ENCODE data around the gene CARNS1. TPM values are rescaled to one million over a fixed set of nuclear protein-coding genes. Genes with fewer than 3 reads are reported as not detected.

Gene CARNS1, protein sequence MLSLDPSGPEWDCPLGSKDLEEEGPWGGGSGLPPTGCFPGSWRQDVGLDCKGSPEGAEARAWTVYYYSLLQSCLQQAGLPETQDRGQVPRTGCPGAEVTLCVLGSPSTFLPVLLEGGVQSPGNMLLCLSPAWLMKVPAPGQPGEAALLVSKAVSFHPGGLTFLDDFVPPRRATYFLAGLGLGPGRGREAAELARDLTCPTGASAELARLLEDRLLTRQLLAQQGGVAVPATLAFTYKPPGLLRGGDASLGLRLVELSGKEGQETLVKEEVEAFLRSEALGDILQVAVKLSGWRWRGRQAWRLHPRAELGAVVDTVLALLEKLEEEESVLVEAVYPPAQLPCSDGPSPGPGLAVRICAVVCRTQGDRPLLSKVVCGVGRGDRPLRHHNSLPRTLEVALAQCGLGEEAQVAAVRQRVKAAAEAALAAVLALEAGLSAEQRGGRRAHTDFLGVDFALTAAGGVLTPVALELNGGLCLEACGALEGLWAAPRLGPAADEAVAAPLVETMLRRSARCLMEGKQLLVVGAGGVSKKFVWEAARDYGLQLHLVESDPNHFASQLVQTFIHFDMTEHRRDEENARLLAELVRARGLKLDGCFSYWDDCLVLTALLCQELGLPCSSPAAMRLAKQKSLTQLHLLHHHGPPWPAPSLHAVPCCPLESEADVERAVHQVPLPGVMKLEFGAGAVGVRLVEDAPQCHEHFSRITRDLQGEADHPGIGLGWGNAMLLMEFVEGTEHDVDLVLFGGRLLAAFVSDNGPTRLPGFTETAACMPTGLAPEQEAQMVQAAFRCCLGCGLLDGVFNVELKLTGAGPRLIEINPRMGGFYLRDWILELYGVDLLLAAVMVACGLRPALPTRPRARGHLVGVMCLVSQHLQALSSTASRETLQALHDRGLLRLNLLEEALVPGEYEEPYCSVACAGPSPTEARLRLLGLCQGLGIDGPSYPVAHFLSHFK
- 1 to 10 TPM in 1 of 2 experiments, under 1 TPM in 1; 0.76 to 1.1 TPM for total RNA-seq

DNA sequence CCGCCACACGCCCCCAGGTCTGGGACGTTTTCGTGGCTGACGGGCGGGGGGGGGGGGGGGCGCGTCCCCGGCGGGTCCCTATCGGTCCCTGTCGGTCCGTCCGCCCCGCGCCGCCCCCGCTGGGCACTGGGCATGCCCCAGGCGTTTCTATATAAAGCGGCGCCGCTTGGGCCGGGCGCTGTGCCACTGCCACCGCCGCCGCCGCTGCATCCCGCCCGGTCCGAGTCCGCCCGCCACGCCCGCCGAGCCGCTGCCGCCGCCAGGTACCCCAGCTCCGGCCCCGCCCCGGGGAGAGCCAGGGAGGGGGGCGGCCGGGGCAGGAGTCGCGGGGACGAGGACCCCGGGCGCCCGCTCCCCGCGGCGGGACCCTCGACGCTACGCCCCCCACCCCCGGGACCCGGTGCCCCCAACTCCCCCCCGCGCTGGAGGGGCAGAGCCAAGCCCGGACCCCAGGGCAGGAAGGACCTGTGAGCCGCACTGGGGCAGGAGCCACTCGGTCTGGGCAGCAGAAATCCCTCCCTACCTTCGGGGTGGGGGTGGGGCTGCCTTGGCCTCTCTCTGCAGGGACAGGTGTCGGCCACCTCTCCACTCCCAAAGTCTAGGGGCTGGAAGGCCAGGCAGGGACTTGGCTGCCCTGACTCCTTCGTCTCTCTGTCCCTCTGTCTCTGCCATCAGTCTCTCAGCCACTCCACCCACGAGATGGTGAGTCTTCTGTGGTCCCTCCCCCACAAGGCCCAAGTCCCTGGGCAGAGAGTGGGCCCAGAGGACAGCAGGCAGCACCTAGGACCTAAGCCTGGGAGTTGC lies at the start of gene CARNS1:
TSS of gene CARNS1 (plus strand) at position 178 of the 804 bp plus-strand sequence. CDS start at position 700, 522 bp downstream.
- Mint-ChIP-seq H3K4me3 (peak within 1 kb of the TSS; percentile 11), H3K4me1 (peaks cover 60% of the 10 kb centered on the region), H3K36me3 (ENCODE audit: low read depth) (peaks cover 6% of the 10 kb centered on the region), H3K27me3 (peaks cover 17% of the 10 kb centered on the region), H3K9me3 (no peaks in the 10 kb centered on the region), H3K27ac (no peak within 1 kb of the TSS)
- POLR2A ChIA-PET, result interaction anchor here (1.4 to 11.7 kb wide), 6 partner anchors 8 to 69 kb away, joined by 5 to 155 read pairs (median 44); partner anchors contain the start of genes PPP1CA, PTPRCAP, RPS6KB2 and TBC1D10C
- DNase-seq, result no peak
- CTCF ChIA-PET, result no interaction called here

DNA sequence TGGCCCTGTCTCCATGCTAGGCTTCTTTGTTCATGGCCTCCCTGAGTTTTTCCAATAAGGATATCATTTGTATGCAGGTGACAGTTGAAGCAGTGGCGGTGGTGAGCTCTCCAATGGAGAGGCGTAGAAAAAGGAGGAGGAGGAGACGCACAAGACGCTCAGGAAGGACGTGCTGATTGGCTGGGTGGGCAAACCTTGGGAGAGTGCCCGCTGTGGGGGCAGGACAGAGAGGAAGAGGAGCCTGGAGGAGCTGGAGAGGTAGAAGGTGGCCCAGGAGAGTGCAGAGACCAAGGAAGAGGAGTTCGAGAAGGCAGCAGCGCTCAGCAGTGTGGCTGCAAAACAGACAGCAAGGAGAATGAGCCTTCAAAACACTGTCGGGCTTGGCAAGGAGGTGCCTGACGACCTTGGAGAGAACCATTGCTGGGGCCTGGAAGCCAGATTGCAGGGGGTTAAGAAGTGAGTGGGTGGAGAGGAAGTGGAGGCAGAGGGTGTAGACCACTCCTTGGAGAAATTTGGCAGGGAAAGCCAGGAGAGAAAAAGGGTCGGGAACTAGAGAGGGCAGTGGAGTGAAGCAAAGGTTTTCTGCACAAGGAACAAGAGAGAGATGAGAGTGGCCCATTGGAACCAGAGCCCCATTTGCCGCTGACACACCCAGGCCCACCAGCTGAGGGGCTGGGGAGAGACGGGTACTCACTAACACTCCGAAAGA lies 49.6 kb upstream of the CARNS1 start:
- Mint-ChIP-seq H3K9me3 (no peaks in the 10 kb centered on the region), H3K36me3 (ENCODE audit: low read depth) (no peaks in the 10 kb centered on the region), H3K27me3 (peaks cover 66% of the 10 kb centered on the region), H3K4me3 (no peak overlapping the region), H3K4me1 (peaks cover 46% of the 10 kb centered on the region), H3K27ac (no peak overlapping the region)
- POLR2A ChIA-PET, result interaction anchor here (2.0 to 5.6 kb wide), 2 partner anchors 12 to 35 kb away, joined by 6 to 40 read pairs; partner anchors contain the start of gene POLD4
- no peak for DNase-seq
- CTCF ChIA-PET, result interaction anchor here (18.6 to 35.2 kb wide), 2 partner anchors 8 to 10 kb away, joined by 847 read pairs; partner anchors contain the start of genes CLCF1, POLD4 and RAD9A

DNA sequence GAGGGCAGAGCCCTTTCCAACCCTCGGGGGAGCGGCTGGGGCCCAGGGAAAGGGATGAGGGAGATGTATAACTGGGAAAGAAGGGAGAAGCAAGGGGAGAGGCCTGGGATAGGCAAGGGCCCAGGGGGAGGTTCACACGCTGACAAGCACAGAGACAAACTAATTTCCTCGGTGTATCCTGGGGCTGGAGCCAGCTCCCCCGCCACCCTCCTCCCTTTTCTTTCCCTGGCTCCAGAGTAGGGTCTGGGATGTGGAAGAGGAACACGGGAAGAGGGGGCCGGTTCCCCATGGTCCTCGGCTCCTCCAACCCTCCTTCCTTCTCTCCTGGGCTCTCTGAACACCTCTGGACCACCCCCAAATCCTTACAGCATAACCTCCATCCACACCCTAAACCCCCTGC lies 48.9 kb upstream of the CARNS1 start:
- no peaks in the 10 kb centered on the region for H3K9me3 Mint-ChIP-seq
- POLR2A ChIA-PET, result interaction anchor here (5.6 kb wide), 1 partner anchor 13 kb away, joined by 40 read pairs; the partner anchor contains the start of gene POLD4
- peaks cover 52% of the 10 kb centered on the region for H3K4me1 Mint-ChIP-seq
- CTCF ChIA-PET, result interaction anchor here (18.6 to 35.2 kb wide), 2 partner anchors 9 to 10 kb away, joined by 847 read pairs; partner anchors contain the start of genes CLCF1, POLD4 and RAD9A
- no peak overlapping the region for H3K4me3 Mint-ChIP-seq
- no peak for DNase-seq
- no peaks in the 10 kb centered on the region for H3K36me3 Mint-ChIP-seq (ENCODE audit: low read depth)
- H3K27ac Mint-ChIP-seq, result no peak overlapping the region
- H3K27me3 Mint-ChIP-seq, result peaks cover 68% of the 10 kb centered on the region

DNA sequence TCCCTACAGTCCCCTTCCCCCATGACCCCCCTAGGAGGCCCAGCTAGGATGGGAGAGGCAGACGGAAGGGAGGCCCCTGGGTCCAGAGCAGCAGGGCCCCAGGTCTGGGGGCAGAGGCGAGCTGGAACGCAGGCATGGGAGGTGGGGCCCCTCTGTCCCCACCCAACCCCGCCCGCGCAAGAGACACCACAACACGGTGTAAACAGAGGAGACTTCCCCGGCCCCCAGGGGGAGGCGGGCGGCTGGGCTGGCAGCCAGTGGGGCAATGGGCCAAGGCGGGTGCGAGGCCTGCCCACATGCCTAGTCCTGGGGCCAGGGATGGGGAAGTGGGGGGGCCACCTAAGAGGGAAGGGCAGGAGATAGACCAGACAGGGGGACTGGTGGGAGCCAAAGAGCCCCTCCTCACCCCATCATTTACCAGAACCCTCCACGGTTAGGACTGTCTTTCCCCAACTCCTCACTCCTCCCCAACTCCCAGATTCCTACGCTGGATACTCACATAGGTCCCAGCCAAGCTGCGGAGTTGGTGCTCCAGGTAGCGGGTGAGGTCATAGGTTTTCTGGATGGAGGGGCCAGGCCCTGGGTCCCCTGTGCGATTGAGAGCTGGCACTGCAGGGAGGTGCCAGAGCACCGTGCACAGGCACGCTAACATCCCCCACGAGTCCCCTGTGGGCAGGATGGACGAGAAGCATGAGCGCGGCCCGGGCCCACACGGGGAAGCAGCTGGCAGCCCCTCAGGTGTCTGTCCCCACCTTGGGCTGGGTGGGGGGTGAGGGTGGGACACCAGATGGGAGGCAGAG lies 48.3 kb upstream of the CARNS1 start:
- H3K4me1 Mint-ChIP-seq, result peaks cover 56% of the 10 kb centered on the region
- no peaks in the 10 kb centered on the region for H3K36me3 Mint-ChIP-seq (ENCODE audit: low read depth)
- DNase-seq, result no peak
- no peaks in the 10 kb centered on the region for H3K9me3 Mint-ChIP-seq
- no peak overlapping the region for H3K4me3 Mint-ChIP-seq
- POLR2A ChIA-PET, result interaction anchor here (0.7 to 1.6 kb wide), 2 partner anchors 14 to 15 kb away, joined by 3 to 6 read pairs; partner anchors contain the start of gene POLD4
- peaks cover 66% of the 10 kb centered on the region for H3K27me3 Mint-ChIP-seq
- H3K27ac Mint-ChIP-seq, result no peak overlapping the region
- CTCF ChIA-PET, result interaction anchor here (6.0 to 35.2 kb wide), 3 partner anchors 9 to 14 kb away, joined by 49 to 847 read pairs (median 847); partner anchors contain the start of genes CLCF1, POLD4 and RAD9A

DNA sequence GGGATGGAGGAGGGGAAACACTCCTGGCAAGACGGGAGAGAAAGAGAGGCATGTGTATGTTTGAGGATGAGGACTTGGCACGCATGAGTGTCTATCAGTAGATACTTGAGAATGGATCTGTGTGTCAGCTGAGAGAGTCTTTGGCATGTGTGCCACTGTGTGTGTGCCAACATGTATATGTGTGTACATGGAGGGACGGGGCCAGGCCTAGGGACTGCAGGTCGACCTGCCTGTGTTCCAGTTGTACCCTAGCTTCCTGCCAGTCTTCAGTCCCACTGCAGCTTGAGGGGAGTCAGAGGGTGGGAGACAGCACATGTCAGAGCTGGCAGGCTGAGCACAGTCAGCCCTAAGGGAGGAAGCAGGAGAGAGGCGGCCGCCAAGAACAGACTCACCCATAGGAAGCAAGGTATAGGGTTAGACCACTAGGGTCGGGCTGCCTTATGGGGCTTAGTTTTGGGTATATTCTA lies 47.7 kb upstream of the CARNS1 start:
- Mint-ChIP-seq H3K9me3 (no peaks in the 10 kb centered on the region), H3K4me3 (no peak overlapping the region), H3K36me3 (ENCODE audit: low read depth) (no peaks in the 10 kb centered on the region), H3K4me1 (peaks cover 55% of the 10 kb centered on the region), H3K27me3 (peaks cover 60% of the 10 kb centered on the region), H3K27ac (no peak overlapping the region)
- ChIA-PET POLR2A (interaction anchor here (0.7 to 1.6 kb wide), 2 partner anchors 14 to 15 kb away, joined by 3 to 6 read pairs; partner anchors contain the start of gene POLD4), CTCF (interaction anchor here (6.0 to 35.2 kb wide), 2 partner anchors 10 to 14 kb away, joined by 49 to 847 read pairs; partner anchors contain the start of gene POLD4)
- no peak for DNase-seq

DNA sequence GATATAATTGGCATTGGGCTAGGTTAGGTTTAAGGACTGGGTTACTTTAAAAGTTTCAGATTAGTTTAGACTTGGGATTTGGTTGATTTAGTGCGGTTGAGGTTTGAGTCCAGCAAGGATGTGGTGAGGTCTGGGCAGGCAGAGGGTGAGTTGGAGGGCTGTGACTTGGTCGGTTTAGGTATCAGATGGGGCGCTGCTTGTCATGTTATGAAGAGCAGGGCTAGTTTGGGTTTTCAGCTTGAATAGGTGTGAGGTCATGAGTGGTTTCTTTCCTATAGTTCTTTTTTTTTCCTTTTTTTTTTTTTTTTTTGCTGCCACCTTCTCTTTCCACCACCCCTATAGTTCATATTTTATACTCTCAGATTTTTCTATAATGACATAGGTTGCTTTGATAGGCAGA lies 46.9 kb upstream of the CARNS1 start:
- POLR2A ChIA-PET, result interaction anchor here (0.7 to 6.1 kb wide), 2 partner anchors 14 to 106 kb away, joined by 3 to 85 read pairs; partner anchors contain the start of gene POLD4
- no peak overlapping the region for H3K27ac Mint-ChIP-seq

DNA sequence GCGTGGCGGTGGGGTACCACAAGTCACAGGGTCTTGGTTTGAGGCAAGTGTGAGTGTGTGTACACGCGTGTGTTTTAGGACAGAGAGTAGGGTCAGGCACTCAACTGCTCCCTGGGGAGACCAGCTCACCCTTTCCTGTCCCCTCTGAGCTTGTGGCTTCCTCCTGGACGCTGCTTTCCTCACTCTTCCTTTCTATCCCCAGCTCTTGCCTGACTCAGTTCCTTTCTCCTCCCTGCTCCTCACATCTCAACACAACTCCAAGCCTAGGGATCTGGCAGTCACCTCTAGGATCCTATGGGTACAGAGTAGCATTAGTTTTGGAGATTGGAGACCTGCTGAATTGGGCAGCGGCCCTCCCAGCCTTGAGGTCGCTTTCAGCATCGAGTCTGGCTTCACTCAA lies 46.2 kb upstream of the CARNS1 start:
- H3K4me1 Mint-ChIP-seq, result peaks cover 53% of the 10 kb centered on the region
- H3K36me3 Mint-ChIP-seq (ENCODE audit: low read depth), result no peaks in the 10 kb centered on the region
- POLR2A ChIA-PET, result interaction anchor here (0.7 to 6.1 kb wide), 4 partner anchors 13 to 107 kb away, joined by 3 to 85 read pairs (median 5); partner anchors contain the start of gene POLD4
- DNase-seq, result no peak
- CTCF ChIA-PET, result interaction anchor here (1.7 to 35.2 kb wide), 3 partner anchors 12 to 115 kb away, joined by 3 to 847 read pairs (median 49); partner anchors contain the start of gene POLD4
- H3K4me3 Mint-ChIP-seq, result no peak overlapping the region
- H3K9me3 Mint-ChIP-seq, result no peaks in the 10 kb centered on the region
- H3K27ac Mint-ChIP-seq, result no peak overlapping the region
- peaks cover 61% of the 10 kb centered on the region for H3K27me3 Mint-ChIP-seq

More for the DNA sequence above, 46.9 kb upstream of the CARNS1 start:
- peak; percentile 55 for DNase-seq
- no peak overlapping the region for H3K4me3 Mint-ChIP-seq
- no peaks in the 10 kb centered on the region for H3K9me3 Mint-ChIP-seq
- CTCF ChIA-PET, result interaction anchor here (1.7 to 35.2 kb wide), 3 partner anchors 11 to 116 kb away, joined by 3 to 847 read pairs (median 49); partner anchors contain the start of gene POLD4
- H3K27me3 Mint-ChIP-seq, result peaks cover 60% of the 10 kb centered on the region
- no peaks in the 10 kb centered on the region for H3K36me3 Mint-ChIP-seq (ENCODE audit: low read depth)
- H3K4me1 Mint-ChIP-seq, result peaks cover 54% of the 10 kb centered on the region

DNA sequence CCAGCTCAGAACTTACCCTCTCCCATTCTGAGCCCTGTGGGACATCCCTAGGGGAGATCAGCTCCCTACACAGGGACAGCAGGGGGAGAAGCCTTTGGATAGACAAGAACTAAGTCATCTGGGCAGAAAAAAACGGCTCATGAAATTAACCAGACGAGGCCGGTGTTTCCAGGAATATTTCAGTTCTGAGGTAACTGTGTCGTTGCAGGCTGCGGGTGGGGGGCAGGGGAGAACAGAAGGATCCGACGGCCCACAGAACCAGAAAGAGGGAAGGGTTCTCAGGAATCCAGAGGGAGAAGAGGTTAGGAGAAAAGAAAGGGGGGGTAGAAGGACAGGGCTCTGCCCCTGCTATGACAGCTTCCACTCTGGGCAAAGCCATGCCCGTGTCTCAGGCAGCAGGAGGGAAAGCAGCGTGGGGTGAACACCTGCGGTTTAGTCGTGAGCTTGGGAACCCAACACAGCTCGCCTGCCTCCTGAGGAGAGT lies 45.6 kb upstream of the CARNS1 start:
- ChIA-PET POLR2A (interaction anchor here (1.0 to 6.1 kb wide), 6 partner anchors 11 to 31 kb away, joined by 3 to 85 read pairs (median 4); partner anchors contain the start of genes POLD4 and PPP1CA), CTCF (interaction anchor here (1.6 to 35.2 kb wide), 5 partner anchors 12 to 115 kb away, joined by 3 to 847 read pairs (median 6); partner anchors contain the start of gene POLD4)
- no peaks in the 10 kb centered on the region for H3K36me3 Mint-ChIP-seq (ENCODE audit: low read depth)
- H3K4me3 Mint-ChIP-seq, result no peak overlapping the region
- no peak for DNase-seq
- no peak overlapping the region for H3K27ac Mint-ChIP-seq
- peaks cover 53% of the 10 kb centered on the region for H3K4me1 Mint-ChIP-seq
- peaks cover 66% of the 10 kb centered on the region for H3K27me3 Mint-ChIP-seq
- H3K9me3 Mint-ChIP-seq, result no peaks in the 10 kb centered on the region

DNA sequence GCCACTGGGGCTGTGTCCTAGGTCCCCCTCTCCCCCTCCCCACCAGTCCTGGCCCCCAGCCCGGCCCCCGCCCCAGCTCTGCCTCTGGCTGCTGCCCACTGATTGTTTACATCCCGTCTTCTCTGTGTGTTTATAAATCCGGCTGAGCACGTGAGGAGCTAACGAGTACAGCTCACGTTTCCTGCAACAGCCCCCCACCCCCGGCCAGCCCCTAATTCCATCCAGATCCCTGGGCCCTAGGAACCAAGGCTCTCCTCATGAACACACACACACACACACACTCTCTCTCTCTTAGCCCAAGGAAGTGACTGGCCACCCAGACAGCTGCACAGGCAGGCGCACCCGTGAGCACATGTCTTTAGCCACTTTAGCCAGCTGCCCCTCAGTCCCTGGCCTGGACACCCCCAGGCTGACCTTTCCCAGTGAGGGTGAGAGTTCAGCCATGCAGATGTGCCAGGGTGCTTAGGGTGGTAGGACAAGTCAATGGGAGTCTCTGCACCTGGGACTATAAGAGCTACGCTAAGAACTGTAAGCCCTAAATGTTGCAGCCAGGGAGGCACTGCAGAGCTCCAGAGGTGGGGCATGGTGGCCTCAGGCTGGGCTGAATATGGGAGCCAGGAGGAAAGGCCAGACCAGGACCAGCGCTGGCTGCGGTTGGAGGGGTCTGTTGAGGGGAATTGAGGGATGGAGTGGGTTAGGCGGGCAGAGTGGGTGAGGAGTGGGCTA lies 45.0 kb upstream of the CARNS1 start:
- H3K27ac Mint-ChIP-seq, result no peak overlapping the region
- no peaks in the 10 kb centered on the region for H3K9me3 Mint-ChIP-seq
- peaks cover 52% of the 10 kb centered on the region for H3K4me1 Mint-ChIP-seq
- no peak overlapping the region for H3K4me3 Mint-ChIP-seq
- ChIA-PET CTCF (interaction anchor here (0.6 to 35.2 kb wide), 6 partner anchors 11 to 114 kb away, joined by 3 to 847 read pairs (median 6); partner anchors contain the start of gene POLD4), POLR2A (interaction anchor here (1.0 to 6.1 kb wide), 7 partner anchors 9 to 31 kb away, joined by 3 to 85 read pairs (median 4); partner anchors contain the start of genes POLD4 and PPP1CA)
- H3K36me3 Mint-ChIP-seq (ENCODE audit: low read depth), result no peaks in the 10 kb centered on the region
- peaks cover 66% of the 10 kb centered on the region for H3K27me3 Mint-ChIP-seq
- DNase-seq, result no peak

Data from activated CD4-positive, alpha-beta memory T cell treated with anti-CD3 and anti-CD28 coated beads, Interleukin-2, amount 10 ng/mL, durations not matched to agents 7 days and 5 days (primary cell).